SH-SY5Y (cell line): ENCODE measurements around the gene KRTAP19-8.

Source experiments
- GATA2 ChIP-seq: IDR thresholded peaks from 2 replicates; pipeline ENCODE4 v1.6.1; 2011; ENCODE audit warnings: mild to moderate bottlenecking, low read depth, low read length
- GATA3 ChIP-seq: IDR thresholded peaks from 2 replicates; pipeline ENCODE4 v1.6.1; 2011; ENCODE audit warnings: low read depth, mild to moderate bottlenecking, low read length, moderate library complexity

KRTAP19-8 gene

GRCh38 chr21:31030367-31031106 lies 7.7 kb downstream of the KRTAP19-8 start:
- TF ChIP-seq GATA3 (no peak), GATA2 (no peak)

DNA sequence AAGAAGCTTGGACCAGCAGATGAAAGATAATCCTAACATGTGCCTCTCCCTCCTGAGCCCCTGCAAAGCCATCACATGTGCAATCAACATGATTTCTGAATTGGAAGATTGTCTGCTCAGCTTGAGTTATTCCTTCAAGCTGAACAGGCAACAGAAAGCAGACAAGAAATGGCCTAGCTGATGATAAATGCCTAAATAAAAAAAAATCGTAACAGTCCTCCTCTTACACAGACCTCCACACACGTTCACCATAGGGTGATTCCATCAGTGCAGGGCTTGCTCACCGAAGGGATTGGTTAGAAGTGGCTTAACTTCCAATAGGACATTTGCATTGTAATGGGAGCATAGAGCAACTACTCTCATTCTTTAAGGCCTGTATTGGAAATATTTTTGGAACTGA lies 14.6 kb downstream of the KRTAP19-8 start:
- no peak for TF ChIP-seq GATA2
- TF ChIP-seq GATA3: no peak

DNA sequence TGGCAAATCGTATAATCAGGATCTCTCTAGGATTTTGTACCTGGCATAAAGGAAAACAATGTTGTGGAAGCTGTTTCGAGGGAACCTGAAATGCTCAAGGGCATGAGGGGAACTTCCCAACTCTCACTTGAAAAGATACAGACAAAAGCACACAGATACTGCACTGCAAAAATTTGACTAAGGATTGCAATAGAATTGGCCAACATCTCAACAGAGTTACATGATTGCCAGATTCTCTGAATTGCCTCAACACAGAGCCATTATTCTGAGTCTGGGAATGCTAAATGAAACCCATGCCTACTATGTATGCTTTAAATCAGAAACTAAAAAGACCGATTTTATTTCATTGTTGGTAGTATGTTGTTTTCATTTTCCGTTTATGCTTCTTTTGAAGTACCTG lies 16.0 kb downstream of the KRTAP19-8 start:
- TF ChIP-seq GATA2 (no peak), GATA3 (no peak)

DNA sequence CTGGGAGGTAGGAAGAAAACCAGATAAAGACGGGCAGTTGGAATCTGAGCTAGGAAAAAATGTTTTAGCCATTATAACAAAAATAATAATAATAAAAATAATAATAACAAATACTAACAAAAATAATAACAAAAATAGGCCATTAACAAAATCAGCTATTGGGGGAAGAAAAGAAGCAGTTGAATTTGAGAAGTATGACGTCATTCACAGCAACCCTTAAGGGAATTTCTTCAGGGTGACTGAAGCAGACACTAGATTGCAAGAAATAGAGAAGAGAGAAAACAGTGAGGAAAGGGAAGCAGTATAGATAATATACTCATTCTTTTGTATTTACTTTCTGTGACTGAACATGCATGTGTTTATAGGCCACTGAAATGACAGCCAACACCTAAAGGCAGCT lies 20.0 kb downstream of the KRTAP19-8 start:
- TF ChIP-seq GATA2: no peak
- TF ChIP-seq GATA3: no peak

GRCh38 chr21:31014891-31015290 lies 23.4 kb downstream of the KRTAP19-8 start:
- TF ChIP-seq GATA3 (no peak), GATA2 (no peak)

- TF ChIP-seq GATA3: no peak
- no peak for TF ChIP-seq GATA2
Observed at GRCh38 chr21:31012133-31013089, 25.9 kb downstream of the KRTAP19-8 start.

- TF ChIP-seq GATA3: no peak
Observed at GRCh38 chr21:31011412-31011811, 26.9 kb downstream of the KRTAP19-8 start.

DNA sequence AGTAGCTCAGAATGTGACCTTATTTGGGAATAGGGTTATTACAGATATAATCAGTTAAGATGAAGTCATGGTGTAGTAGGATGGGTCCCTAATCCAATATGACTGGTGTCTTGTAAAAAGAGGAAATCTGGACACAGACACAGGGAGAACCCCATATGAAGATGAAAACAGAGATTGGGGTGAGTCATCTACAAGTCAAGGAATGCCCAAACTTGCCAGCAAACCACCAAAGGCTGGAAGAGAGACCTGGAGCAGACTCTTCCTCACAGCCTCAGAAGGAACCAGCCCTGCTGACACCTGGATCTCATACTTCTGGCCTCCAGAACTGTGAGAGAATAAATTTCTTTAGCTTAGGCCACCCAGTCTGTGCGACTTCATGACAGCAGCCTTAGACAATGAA lies 29.9 kb downstream of the KRTAP19-8 start:
- TF ChIP-seq GATA2 (no peak), GATA3 (no peak)

DNA sequence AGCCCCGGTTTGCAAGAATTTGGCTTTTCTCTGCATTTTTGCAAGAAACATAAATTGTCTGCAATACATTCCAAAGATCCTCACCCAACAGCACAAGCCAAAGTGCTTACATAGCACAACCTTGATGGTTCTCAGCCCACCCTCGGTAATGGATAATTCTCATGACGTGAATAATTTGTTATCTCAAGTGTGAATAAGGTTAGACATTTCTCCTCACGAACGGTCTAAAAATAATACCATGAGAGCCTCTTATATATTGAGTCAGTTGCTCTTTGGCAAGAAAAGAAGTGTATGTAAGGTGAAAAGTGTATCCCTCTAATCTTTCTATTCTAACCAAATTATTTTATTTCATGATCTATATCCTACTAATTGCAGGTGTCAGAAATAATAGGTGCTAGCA lies 33.3 kb downstream of the KRTAP19-8 start:
- TF ChIP-seq GATA3 (no peak), GATA2 (no peak)

DNA sequence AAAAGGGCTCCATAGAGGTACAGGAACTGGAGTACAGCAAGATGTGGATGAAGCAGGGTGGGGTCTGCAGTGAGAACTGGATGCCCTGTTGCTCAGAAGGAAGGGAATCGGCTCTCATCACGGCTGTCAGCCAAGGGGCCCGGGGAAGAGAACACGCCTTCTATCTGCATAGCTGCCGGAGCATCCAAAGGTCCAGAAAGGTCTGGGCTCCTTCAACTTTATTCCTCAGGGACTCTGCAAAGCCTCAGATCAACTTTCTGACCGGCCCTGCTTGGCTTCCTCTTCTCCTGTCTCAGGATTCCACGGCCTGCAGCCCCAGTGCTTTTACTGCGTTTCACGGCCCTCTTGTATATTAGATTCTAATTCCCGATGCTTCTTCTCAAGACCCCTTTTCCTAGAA lies 34.8 kb downstream of the KRTAP19-8 start:
- no peak for TF ChIP-seq GATA3
- no peak for TF ChIP-seq GATA2

DNA sequence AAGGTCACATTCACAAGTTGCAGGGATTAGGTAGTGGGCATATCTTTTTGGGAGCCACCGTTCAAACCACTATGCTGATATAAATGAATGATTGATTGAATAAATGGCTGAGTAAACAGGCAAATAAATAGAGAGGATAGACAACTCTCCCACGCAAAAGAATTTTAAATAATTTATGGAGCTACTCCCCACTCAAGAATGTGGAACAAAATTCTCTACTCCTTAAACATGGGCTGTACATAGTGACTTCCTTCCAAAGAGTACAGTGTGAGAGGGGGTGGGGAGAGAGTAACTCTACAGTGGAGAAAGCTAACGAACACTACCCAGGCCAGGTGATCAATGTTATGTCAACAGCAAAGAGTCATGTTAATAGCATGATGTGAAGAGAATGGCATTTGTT lies 40.7 kb downstream of the KRTAP19-8 start:
- TF ChIP-seq GATA3 (no peak), GATA2 (no peak)

GRCh38 chr21:30996728-30997127 lies 41.5 kb downstream of the KRTAP19-8 start:
- no peak for TF ChIP-seq GATA2
- TF ChIP-seq GATA3: no peak

DNA sequence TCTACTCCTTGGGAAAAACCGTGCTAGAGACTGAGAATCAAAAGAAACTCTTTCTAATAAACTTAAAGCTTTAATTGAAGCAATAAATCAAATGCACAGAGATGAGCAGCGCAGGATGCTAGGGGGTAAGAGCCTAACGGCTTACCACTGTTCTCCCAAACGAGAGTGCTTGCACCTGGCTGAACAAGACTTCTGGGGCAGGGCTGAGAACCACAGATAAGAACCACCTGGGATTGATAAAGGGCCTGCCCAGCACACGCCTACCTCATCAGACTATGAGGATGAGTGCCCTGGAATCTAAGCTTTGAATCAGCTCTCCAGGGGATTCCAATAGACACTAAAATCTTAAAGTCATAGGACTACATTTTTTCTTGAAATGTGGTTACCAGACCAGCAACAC lies 43.3 kb downstream of the KRTAP19-8 start:
- TF ChIP-seq GATA3: no peak
- no peak for TF ChIP-seq GATA2

- TF ChIP-seq GATA2 (no peak), GATA3 (no peak)
Observed at GRCh38 chr21:30990514-30991262, 47.6 kb downstream of the KRTAP19-8 start.
